Measurements from ENCODE around the gene PDZD7.

- TF ChIP-seq CTCF (IDR thresholded peaks at IDR 0.05 in 8 of 11, conservative IDR thresholded peaks at IDR 0.05 in 3 of 11) (peak; percentile 2 to 81 (median 61)), POLR2A (IDR thresholded peaks at IDR 0.05) (no peak), POLR2AphosphoS5 (IDR thresholded peaks at IDR 0.05) (peak in 1 of 3 donors; percentile 54)
Observed at GRCh38 chr10:100969187-100970075, 61.5 kb downstream of the PDZD7 start, which contains the start of gene SEMA4G.

All from spleen (tissue), 7 donors.